Endodermal cell (in vitro differentiated cells): ENCODE results near the gene ERVMER34-1. TPM values are rescaled to one million over a fixed set of nuclear protein-coding genes. Genes with fewer than 3 reads are reported as not detected.

Source experiments
- DNase-seq: peaks from one replicate; pipeline ENCODE4 v3.0.0-alpha.2; 2017
- H3K27ac ChIP-seq: 2 replicates; pipeline ENCODE4 v1.5.1; 2013; ENCODE audit warnings: mild to moderate bottlenecking, low read depth, low read length, moderate library complexity
- H3K27me3 ChIP-seq: 2 replicates; pipeline ENCODE4 v1.6.1; 2013; ENCODE audit warnings: mild to moderate bottlenecking, low read length, moderate library complexity; ENCODE audit not compliant: insufficient read depth, control insufficient read depth, poor library complexity, severe bottlenecking
- H3K36me3 ChIP-seq: 2 replicates; pipeline ENCODE4 v1.7.0; 2013; ENCODE audit warnings: mild to moderate bottlenecking, low read length, moderate library complexity; ENCODE audit not compliant: control insufficient read depth, insufficient read depth
- H3K4me1 ChIP-seq: one replicate; pipeline ENCODE4 v1.7.0; 2013; ENCODE audit warnings: low read length; ENCODE audit not compliant: control insufficient read depth, insufficient read depth
- H3K4me3 ChIP-seq: 2 replicates; pipeline ENCODE4 v1.5.1; 2013; ENCODE audit warnings: mild to moderate bottlenecking, low read length, moderate library complexity
- H3K9ac ChIP-seq: 2 replicates; pipeline ENCODE4 v1.6.1; 2013; ENCODE audit warnings: mild to moderate bottlenecking, low read length, moderate library complexity; ENCODE audit not compliant: poor library complexity, severe bottlenecking; ENCODE audit errors: extremely low read depth
- H3K9me3 ChIP-seq: 2 replicates; pipeline ENCODE4 v1.6.1; 2013; ENCODE audit warnings: mild to moderate bottlenecking, low read length, moderate library complexity; ENCODE audit not compliant: control insufficient read depth
- H3K27ac Mint-ChIP-seq: 2 replicates; pipeline ENCODE4 v1.8.0; 2020; ENCODE audit warnings: mixed read lengths
- H3K27me3 Mint-ChIP-seq: 2 replicates; pipeline ENCODE4 v1.8.0; 2021; ENCODE audit warnings: mild to moderate bottlenecking, mixed read lengths; ENCODE audit not compliant: insufficient read depth
- H3K36me3 Mint-ChIP-seq: 2 replicates; pipeline ENCODE4 v1.8.0; 2020; ENCODE audit warnings: low read depth, mixed read lengths
- H3K4me1 Mint-ChIP-seq: 2 replicates; pipeline ENCODE4 v1.8.0; 2020; ENCODE audit warnings: mixed read lengths
- H3K4me3 Mint-ChIP-seq: 2 replicates; pipeline ENCODE4 v1.8.0; 2020; ENCODE audit warnings: mild to moderate bottlenecking, moderate library complexity, mixed read lengths
- H3K9me3 Mint-ChIP-seq: 2 replicates; pipeline ENCODE4 v1.8.0; 2020; ENCODE audit warnings: mild to moderate bottlenecking, mixed read lengths
- CTCF ChIP-seq: fragments of 200-600 bp; sonication (generic); conservative IDR thresholded peaks from 2 replicates; pipeline ENCODE4 v1.5.0; 2021; ENCODE audit warnings: antibody characterized with exemption, mild to moderate bottlenecking
- WGBS, 2 experiments: methylation state at CpG; one replicate each; pipeline versions ENCODE4 v1.1.5 to v1.1.7; 2013; ENCODE audit warnings: missing lambda C conversion rate in 2 of 2, mixed read lengths in 1 of 2; ENCODE audit not compliant: insufficient coverage in 1 of 2, insufficient read length in 1 of 2; 5-methylcytosine and 5-hydroxymethylcytosine counted together
- total RNA-seq, 2 donors: library from RNA; stranded (reverse); fragmentation: NEBNext Ultra II Directional in 1 of 2; extraction: Animal tissue kit (Norgen Biotek cat#: 25700) in 1 of 2; gene quantifications; 2 replicates in 1 of 2; 3 replicates in 1 of 2; pipeline ENCODE4 v1.2.1, GENCODE V29; 2021

ERVMER34-1 gene
- total RNA-seq, 2 donors from 2014 or later: 3.1 to 4.9 TPM

GRCh38 chr4:52712251-52713130 is 38.7 kb downstream of the ERVMER34-1 start:
- peak overlapping the region; percentile 86 for H3K4me3 Mint-ChIP-seq
- peak; percentile 99 for DNase-seq
- peaks cover 39% of the 10 kb centered on the region for H3K36me3 Mint-ChIP-seq
- Histone ChIP-seq H3K27me3 (no peaks in the 10 kb centered on the region), H3K9me3 (no peaks in the 10 kb centered on the region), H3K9ac (peak overlapping the region; percentile 90), H3K4me3 (peak overlapping the region; percentile 91), H3K27ac (peak overlapping the region; percentile 82), H3K36me3 (peaks cover 35% of the 10 kb centered on the region), H3K4me1 (peaks cover 7% of the 10 kb centered on the region)
- no peaks in the 10 kb centered on the region for H3K9me3 Mint-ChIP-seq
- no peak for TF ChIP-seq CTCF
- H3K27ac Mint-ChIP-seq: peak overlapping the region; percentile 96
- H3K27me3 Mint-ChIP-seq: peaks cover 11% of the 10 kb centered on the region
- peaks cover 22% of the 10 kb centered on the region for H3K4me1 Mint-ChIP-seq
- WGBS, 2 experiments: 0% methylated on average over 24 to 87 of the region's 87 CpGs

GRCh38 chr4:52711834-52712250 is 39.4 kb downstream of the ERVMER34-1 start:
- no peak for DNase-seq
- no peak for TF ChIP-seq CTCF
- 14 to 17% methylated on average over 13 to 15 of the region's 15 CpGs for WGBS, 2 experiments
- peaks cover 22% of the 10 kb centered on the region for H3K4me1 Mint-ChIP-seq
- peaks cover 11% of the 10 kb centered on the region for H3K27me3 Mint-ChIP-seq
- H3K36me3 Mint-ChIP-seq: peaks cover 37% of the 10 kb centered on the region
- Histone ChIP-seq H3K4me3 (peak overlapping the region; percentile 20), H3K27ac (no peak overlapping the region), H3K36me3 (peaks cover 33% of the 10 kb centered on the region), H3K27me3 (no peaks in the 10 kb centered on the region), H3K9me3 (no peaks in the 10 kb centered on the region), H3K9ac (no peak overlapping the region), H3K4me1 (peaks cover 7% of the 10 kb centered on the region)
- no peak overlapping the region for H3K27ac Mint-ChIP-seq
- H3K4me3 Mint-ChIP-seq: peak overlapping the region; percentile 86
- H3K9me3 Mint-ChIP-seq: no peaks in the 10 kb centered on the region

GRCh38 chr4:52711272-52711671 is 40.0 kb downstream of the ERVMER34-1 start:
- no peak for TF ChIP-seq CTCF
- H3K9ac ChIP-seq: no peak overlapping the region
- Mint-ChIP-seq H3K4me3 (no peak overlapping the region), H3K36me3 (peaks cover 33% of the 10 kb centered on the region), H3K9me3 (no peaks in the 10 kb centered on the region), H3K4me1 (peaks cover 22% of the 10 kb centered on the region), H3K27ac (no peak overlapping the region), H3K27me3 (peaks cover 11% of the 10 kb centered on the region)
- 68 to 80% methylated on average over 1 of the region's 1 CpG for WGBS, 2 experiments
- H3K36me3 ChIP-seq: peaks cover 31% of the 10 kb centered on the region
- H3K27me3 ChIP-seq: no peaks in the 10 kb centered on the region
- no peak for DNase-seq
- no peaks in the 10 kb centered on the region for H3K9me3 ChIP-seq
- H3K27ac ChIP-seq: no peak overlapping the region
- no peak overlapping the region for H3K4me3 ChIP-seq
- peaks cover 7% of the 10 kb centered on the region for H3K4me1 ChIP-seq
